ENCODE results near the gene CPXM2. TPM values are rescaled to one million over a fixed set of nuclear protein-coding genes. Genes with fewer than 3 reads are reported as not detected.

CPXM2 gene
- total and polyA plus RNA-seq, 2 donors (not counting 1 experiment from before 2014, with no cell fraction given) = 3.1 to 48.1 TPM

GRCh38 chr10:123761038-123761428 is 130.6 kb downstream of the CPXM2 start:
- Histone ChIP-seq H4K20me1 (ENCODE audit: control insufficient read depth, extremely low read depth, insufficient read depth, low read length) (no peaks in the 10 kb centered on the region), H3K4me3 (replicated peaks in 1 of 4; ENCODE audit: control extremely low read depth in 1 of 4, insufficient read depth in 1 of 4, low read depth in 3 of 4, low read length in 4 of 4) (no peak overlapping the region), H3K27me3 (ENCODE audit: control insufficient read depth, insufficient read depth, low read length) (no peaks in the 10 kb centered on the region), H3K4me2 (ENCODE audit: extremely low read depth, insufficient read depth, low read length) (no peak overlapping the region), H2AFZ (ENCODE audit: low read length) (no peak overlapping the region), H3K27ac (ENCODE audit: insufficient read depth, low read length) (no peak overlapping the region), H3K9ac (ENCODE audit: insufficient read depth, low read length) (no peak overlapping the region), H3K4me1 (ENCODE audit: control insufficient read depth, extremely low read depth, insufficient read depth, low read length) (no peaks in the 10 kb centered on the region), H3K36me3 (ENCODE audit: control insufficient read depth, insufficient read depth, low read length) (no peaks in the 10 kb centered on the region), H3K9me3 (ENCODE audit: control insufficient read depth, insufficient read depth, low read depth, low read length) (no peaks in the 10 kb centered on the region), H3K79me2 (ENCODE audit: control insufficient read depth, insufficient read depth, low read length) (no peaks in the 10 kb centered on the region)
- no peak for TF ChIP-seq EZH2 (IDR thresholded peaks at IDR 0.05; ENCODE audit: low read length, missing control alignments)
- TF ChIP-seq, protein P1, sequence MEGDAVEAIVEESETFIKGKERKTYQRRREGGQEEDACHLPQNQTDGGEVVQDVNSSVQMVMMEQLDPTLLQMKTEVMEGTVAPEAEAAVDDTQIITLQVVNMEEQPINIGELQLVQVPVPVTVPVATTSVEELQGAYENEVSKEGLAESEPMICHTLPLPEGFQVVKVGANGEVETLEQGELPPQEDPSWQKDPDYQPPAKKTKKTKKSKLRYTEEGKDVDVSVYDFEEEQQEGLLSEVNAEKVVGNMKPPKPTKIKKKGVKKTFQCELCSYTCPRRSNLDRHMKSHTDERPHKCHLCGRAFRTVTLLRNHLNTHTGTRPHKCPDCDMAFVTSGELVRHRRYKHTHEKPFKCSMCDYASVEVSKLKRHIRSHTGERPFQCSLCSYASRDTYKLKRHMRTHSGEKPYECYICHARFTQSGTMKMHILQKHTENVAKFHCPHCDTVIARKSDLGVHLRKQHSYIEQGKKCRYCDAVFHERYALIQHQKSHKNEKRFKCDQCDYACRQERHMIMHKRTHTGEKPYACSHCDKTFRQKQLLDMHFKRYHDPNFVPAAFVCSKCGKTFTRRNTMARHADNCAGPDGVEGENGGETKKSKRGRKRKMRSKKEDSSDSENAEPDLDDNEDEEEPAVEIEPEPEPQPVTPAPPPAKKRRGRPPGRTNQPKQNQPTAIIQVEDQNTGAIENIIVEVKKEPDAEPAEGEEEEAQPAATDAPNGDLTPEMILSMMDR (conservative IDR thresholded peaks at IDR 0.05 in 1 of 2, IDR thresholded peaks at IDR 0.05 in 1 of 2; ENCODE audit: low read depth in 1 of 2, low read length in 2 of 2) = no peak
- no peak for DNase-seq (ENCODE audit: low read depth in 2 of 2)

DNA sequence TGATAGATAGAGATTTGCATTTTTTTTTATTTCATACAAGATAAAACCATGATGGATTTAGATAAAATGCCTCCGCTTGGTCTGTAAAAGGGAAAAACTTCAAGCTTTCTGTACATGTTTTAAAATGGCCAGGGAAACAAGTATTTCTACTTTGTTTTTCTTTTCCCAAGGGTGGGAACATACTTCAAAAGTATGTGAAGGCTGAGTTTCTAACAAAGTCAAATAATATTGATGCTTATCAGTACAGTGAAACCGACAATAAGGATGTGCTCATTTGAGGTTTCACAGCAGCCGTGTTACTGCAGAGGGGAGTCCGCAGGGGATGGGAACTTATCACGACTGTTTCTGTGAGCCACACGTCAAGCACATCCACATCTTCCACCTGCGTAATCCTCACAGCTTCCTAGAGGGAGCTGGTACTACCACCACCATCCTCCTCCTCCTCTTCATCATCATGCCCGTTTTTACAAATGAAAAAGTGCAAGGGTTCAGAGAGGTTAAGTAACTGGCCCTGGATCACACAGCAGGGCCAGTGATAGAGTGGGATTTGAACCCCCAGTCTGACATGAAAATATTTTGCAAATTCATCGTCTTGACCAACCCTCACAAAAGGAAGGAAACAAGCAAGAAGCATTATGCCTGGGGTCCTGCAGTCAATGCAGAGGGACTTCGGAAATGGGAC is 131.1 kb downstream of the CPXM2 start:
- no peaks in the 10 kb centered on the region for H4K20me1 ChIP-seq (ENCODE audit: control insufficient read depth, extremely low read depth, insufficient read depth, low read length)
- TF ChIP-seq, protein P1 (conservative IDR thresholded peaks at IDR 0.05 in 1 of 2, IDR thresholded peaks at IDR 0.05 in 1 of 2; ENCODE audit: low read depth in 1 of 2, low read length in 2 of 2) = no peak
- no peak for TF ChIP-seq EZH2 (IDR thresholded peaks at IDR 0.05; ENCODE audit: low read length, missing control alignments)
- H3K4me3 ChIP-seq (replicated peaks in 1 of 4; ENCODE audit: control extremely low read depth in 1 of 4, insufficient read depth in 1 of 4, low read depth in 3 of 4, low read length in 4 of 4) = no peak overlapping the region
- H3K4me2 ChIP-seq (ENCODE audit: extremely low read depth, insufficient read depth, low read length) = no peak overlapping the region
- H2AFZ ChIP-seq (ENCODE audit: low read length) = no peak overlapping the region
- H3K9me3 ChIP-seq (ENCODE audit: control insufficient read depth, insufficient read depth, low read depth, low read length) = no peaks in the 10 kb centered on the region
- DNase-seq (ENCODE audit: low read depth in 2 of 2) = no peak
- no peaks in the 10 kb centered on the region for H3K79me2 ChIP-seq (ENCODE audit: control insufficient read depth, insufficient read depth, low read length)
- H3K9ac ChIP-seq (ENCODE audit: insufficient read depth, low read length) = no peak overlapping the region
- no peaks in the 10 kb centered on the region for H3K4me1 ChIP-seq (ENCODE audit: control insufficient read depth, extremely low read depth, insufficient read depth, low read length)
- no peak overlapping the region for H3K27ac ChIP-seq (ENCODE audit: insufficient read depth, low read length)
- H3K36me3 ChIP-seq (ENCODE audit: control insufficient read depth, insufficient read depth, low read length) = no peaks in the 10 kb centered on the region
- no peaks in the 10 kb centered on the region for H3K27me3 ChIP-seq (ENCODE audit: control insufficient read depth, insufficient read depth, low read length)

- Histone ChIP-seq H3K79me2 (ENCODE audit: control insufficient read depth, insufficient read depth, low read length) (no peaks in the 10 kb centered on the region), H3K4me3 (replicated peaks in 1 of 4; ENCODE audit: control extremely low read depth in 1 of 4, insufficient read depth in 1 of 4, low read depth in 3 of 4, low read length in 4 of 4) (no peak overlapping the region)
Observed at GRCh38 chr10:123759501-123760031, 132.0 kb downstream of the CPXM2 start.

More at GRCh38 chr10:123759501-123760031, 132.0 kb downstream of the CPXM2 start:
- Histone ChIP-seq H4K20me1 (ENCODE audit: control insufficient read depth, extremely low read depth, insufficient read depth, low read length) (no peaks in the 10 kb centered on the region), H3K9ac (ENCODE audit: insufficient read depth, low read length) (no peak overlapping the region), H3K27me3 (ENCODE audit: control insufficient read depth, insufficient read depth, low read length) (no peaks in the 10 kb centered on the region), H3K4me2 (ENCODE audit: extremely low read depth, insufficient read depth, low read length) (no peak overlapping the region), H2AFZ (ENCODE audit: low read length) (no peak overlapping the region), H3K4me1 (ENCODE audit: control insufficient read depth, extremely low read depth, insufficient read depth, low read length) (no peaks in the 10 kb centered on the region), H3K36me3 (ENCODE audit: control insufficient read depth, insufficient read depth, low read length) (no peaks in the 10 kb centered on the region), H3K9me3 (ENCODE audit: control insufficient read depth, insufficient read depth, low read depth, low read length) (no peaks in the 10 kb centered on the region), H3K27ac (ENCODE audit: insufficient read depth, low read length) (no peak overlapping the region)
- TF ChIP-seq EZH2 (IDR thresholded peaks at IDR 0.05; ENCODE audit: low read length, missing control alignments) = no peak
- TF ChIP-seq, protein P1 (conservative IDR thresholded peaks at IDR 0.05 in 1 of 2, IDR thresholded peaks at IDR 0.05 in 1 of 2; ENCODE audit: low read depth in 1 of 2, low read length in 2 of 2) = no peak
- no peak for DNase-seq (ENCODE audit: low read depth in 2 of 2)
